ENCODE measurements around the gene NCKAP5L.

NCKAP5L gene

DNA sequence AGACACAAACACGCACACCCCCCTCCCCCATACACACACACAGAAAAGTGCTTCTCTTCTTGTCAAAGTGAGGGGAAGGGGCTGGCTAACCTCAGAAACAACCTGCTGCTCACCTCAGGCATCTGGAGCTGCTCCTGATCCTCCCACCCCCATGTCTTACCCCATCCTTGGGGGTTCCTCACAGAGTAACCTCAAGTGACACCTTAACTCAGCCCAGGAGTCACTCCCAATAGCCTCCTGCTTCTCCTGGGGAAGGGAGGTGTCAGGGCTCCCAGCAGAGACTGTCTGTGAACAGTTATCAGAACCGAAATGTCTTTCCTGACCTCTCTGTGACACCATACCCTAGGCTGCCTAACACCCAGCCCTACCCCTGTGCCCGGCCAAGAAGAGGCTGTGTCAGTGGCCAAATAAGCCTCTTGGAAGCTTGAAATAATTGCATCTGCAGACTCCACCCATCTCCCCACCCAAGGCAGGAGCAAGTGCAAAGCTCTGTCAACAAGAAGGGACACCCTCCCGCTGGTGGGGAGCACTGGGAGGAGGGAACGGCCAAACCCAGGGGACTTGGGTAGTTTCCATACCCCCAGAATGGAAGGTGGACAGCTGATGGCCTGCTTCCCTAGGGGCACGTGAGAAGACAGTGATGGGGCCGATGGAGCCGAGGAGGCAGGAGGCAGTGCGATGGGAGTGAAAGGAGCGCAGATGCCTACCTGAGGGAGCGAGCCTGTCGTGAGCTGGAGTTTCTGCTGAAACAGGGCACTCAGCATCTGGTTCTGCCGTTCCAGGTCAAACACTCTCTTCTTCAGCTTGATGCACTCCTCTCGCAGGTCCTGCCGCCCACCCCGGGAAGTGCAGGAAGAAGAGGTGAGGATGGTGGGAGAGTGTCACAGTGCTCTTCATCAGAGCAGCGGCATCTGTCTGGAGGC is 26.8 kb downstream of the NCKAP5L start:
- TF ChIP-seq, protein P1, sequence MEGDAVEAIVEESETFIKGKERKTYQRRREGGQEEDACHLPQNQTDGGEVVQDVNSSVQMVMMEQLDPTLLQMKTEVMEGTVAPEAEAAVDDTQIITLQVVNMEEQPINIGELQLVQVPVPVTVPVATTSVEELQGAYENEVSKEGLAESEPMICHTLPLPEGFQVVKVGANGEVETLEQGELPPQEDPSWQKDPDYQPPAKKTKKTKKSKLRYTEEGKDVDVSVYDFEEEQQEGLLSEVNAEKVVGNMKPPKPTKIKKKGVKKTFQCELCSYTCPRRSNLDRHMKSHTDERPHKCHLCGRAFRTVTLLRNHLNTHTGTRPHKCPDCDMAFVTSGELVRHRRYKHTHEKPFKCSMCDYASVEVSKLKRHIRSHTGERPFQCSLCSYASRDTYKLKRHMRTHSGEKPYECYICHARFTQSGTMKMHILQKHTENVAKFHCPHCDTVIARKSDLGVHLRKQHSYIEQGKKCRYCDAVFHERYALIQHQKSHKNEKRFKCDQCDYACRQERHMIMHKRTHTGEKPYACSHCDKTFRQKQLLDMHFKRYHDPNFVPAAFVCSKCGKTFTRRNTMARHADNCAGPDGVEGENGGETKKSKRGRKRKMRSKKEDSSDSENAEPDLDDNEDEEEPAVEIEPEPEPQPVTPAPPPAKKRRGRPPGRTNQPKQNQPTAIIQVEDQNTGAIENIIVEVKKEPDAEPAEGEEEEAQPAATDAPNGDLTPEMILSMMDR (IDR thresholded peaks at IDR 0.05; ENCODE audit: low read length): no peak
- TF ChIP-seq EZH2 (optimal IDR thresholded peaks at IDR 0.05; ENCODE audit: low read depth, low read length) (no peak), EZH2phosphoT487 (IDR thresholded peaks at IDR 0.05; ENCODE audit: low read length) (no peak)
- H2AFZ ChIP-seq (ENCODE audit: low read length): no peak overlapping the region
- H3K4me3 ChIP-seq (ENCODE audit: low read length): no peak overlapping the region
- H3K36me3 ChIP-seq (replicated peaks; ENCODE audit: insufficient read depth, low read length): no peaks in the 10 kb centered on the region
- no peaks in the 10 kb centered on the region for H3K9me2 ChIP-seq (replicated peaks; ENCODE audit: insufficient read depth, low read length)
- no peak for DNase-seq
- H3K27ac ChIP-seq (ENCODE audit: low read length): no peak overlapping the region
- H3K9ac ChIP-seq (ENCODE audit: low read length): no peak overlapping the region
- no peak overlapping the region for H3K4me2 ChIP-seq (ENCODE audit: low read depth, low read length)
- no peaks in the 10 kb centered on the region for H3K4me1 ChIP-seq (ENCODE audit: low read length)
- H3F3A ChIP-seq (ENCODE audit: insufficient read depth, low read length): no peaks in the 10 kb centered on the region
- no peaks in the 10 kb centered on the region for H3K79me2 ChIP-seq (ENCODE audit: low read length)
- H3K9me3 ChIP-seq (replicated peaks; ENCODE audit: insufficient read depth, low read length): no peaks in the 10 kb centered on the region
- no peaks in the 10 kb centered on the region for H3K27me3 ChIP-seq (replicated peaks; ENCODE audit: insufficient read depth, low read length)
- H4K20me1 ChIP-seq (ENCODE audit: insufficient read depth, low read length): no peaks in the 10 kb centered on the region

DNA sequence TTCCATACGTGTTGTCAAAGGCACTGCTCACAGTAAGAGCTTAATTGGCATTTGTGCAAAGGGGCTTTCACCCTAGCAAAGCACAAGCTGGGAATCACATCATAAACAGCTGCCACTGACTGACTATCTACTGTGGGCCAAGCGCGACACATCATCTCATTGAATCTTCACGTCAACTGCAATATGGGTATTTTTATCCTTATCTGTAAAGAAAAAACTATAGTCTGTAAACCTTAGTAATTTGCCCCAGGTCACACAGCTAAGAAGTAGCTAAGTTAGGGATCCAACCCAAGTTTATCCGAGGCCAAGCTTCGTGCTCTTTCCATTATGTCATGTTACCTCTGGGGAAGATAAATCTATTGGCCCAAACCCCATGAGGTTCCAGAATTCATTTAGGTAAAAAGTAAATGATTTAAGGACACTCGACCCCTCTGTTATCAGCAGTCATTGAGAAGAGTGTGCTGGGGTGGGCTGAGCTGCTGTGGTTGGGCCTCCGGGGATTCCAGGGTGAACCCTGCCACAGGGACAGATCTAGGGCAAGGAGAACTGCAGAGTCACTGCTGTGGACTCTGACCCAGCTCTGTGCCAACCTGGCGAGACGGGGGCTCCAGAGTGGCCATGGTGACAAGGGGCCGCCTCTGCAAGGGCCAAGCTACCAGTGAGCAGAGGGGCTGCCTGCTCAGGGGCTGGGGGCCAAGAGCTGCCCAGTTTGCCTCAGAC is 27.6 kb downstream of the NCKAP5L start:
- no peak overlapping the region for H3K4me2 ChIP-seq (ENCODE audit: low read depth, low read length)
- H3K27ac ChIP-seq (ENCODE audit: low read length): no peak overlapping the region
- no peak overlapping the region for H2AFZ ChIP-seq (ENCODE audit: low read length)
- H3K79me2 ChIP-seq (ENCODE audit: low read length): no peaks in the 10 kb centered on the region
- H3K36me3 ChIP-seq (replicated peaks; ENCODE audit: insufficient read depth, low read length): no peaks in the 10 kb centered on the region
- no peaks in the 10 kb centered on the region for H3K27me3 ChIP-seq (replicated peaks; ENCODE audit: insufficient read depth, low read length)
- H4K20me1 ChIP-seq (ENCODE audit: insufficient read depth, low read length): no peaks in the 10 kb centered on the region
- no peaks in the 10 kb centered on the region for H3F3A ChIP-seq (ENCODE audit: insufficient read depth, low read length)
- no peak for DNase-seq
- no peaks in the 10 kb centered on the region for H3K4me1 ChIP-seq (ENCODE audit: low read length)
- H3K9ac ChIP-seq (ENCODE audit: low read length): no peak overlapping the region
- H3K4me3 ChIP-seq (ENCODE audit: low read length): no peak overlapping the region
- H3K9me3 ChIP-seq (replicated peaks; ENCODE audit: insufficient read depth, low read length): no peaks in the 10 kb centered on the region
- H3K9me2 ChIP-seq (replicated peaks; ENCODE audit: insufficient read depth, low read length): no peaks in the 10 kb centered on the region
- TF ChIP-seq, protein P1 (IDR thresholded peaks at IDR 0.05; ENCODE audit: low read length): no peak
- TF ChIP-seq EZH2 (optimal IDR thresholded peaks at IDR 0.05; ENCODE audit: low read depth, low read length): no peak
- no peak for TF ChIP-seq EZH2phosphoT487 (IDR thresholded peaks at IDR 0.05; ENCODE audit: low read length)

DNA sequence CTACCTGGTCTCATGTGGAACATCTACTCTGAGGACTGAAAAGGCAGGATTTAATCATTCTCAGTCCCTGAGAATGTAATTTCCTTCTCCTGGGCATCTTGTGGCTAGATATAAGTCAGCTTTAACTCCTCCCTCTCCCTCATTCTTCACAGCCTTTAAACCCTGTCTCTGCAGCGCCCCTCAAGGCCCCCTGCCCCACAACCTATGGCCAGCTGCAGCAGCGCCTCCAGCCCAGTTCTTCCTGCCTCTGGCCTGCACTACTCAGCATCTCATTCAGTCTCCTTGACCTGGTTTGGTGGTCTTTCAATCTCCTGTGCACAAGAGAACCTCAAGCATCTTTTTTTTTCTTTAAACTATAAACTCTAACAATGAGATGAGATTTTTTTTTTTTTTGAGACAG is 29.3 kb downstream of the NCKAP5L start:
- no peak for DNase-seq
- H3K4me2 ChIP-seq (ENCODE audit: low read depth, low read length): no peak overlapping the region
- H3K27ac ChIP-seq (ENCODE audit: low read length): no peak overlapping the region
- H3K9me3 ChIP-seq (replicated peaks; ENCODE audit: insufficient read depth, low read length): no peaks in the 10 kb centered on the region
- H3K4me1 ChIP-seq (ENCODE audit: low read length): no peaks in the 10 kb centered on the region
- no peak overlapping the region for H2AFZ ChIP-seq (ENCODE audit: low read length)
- no peak overlapping the region for H3K9ac ChIP-seq (ENCODE audit: low read length)
- no peaks in the 10 kb centered on the region for H3K9me2 ChIP-seq (replicated peaks; ENCODE audit: insufficient read depth, low read length)
- H3F3A ChIP-seq (ENCODE audit: insufficient read depth, low read length): no peaks in the 10 kb centered on the region
- no peaks in the 10 kb centered on the region for H3K27me3 ChIP-seq (replicated peaks; ENCODE audit: insufficient read depth, low read length)
- no peaks in the 10 kb centered on the region for H3K79me2 ChIP-seq (ENCODE audit: low read length)
- no peaks in the 10 kb centered on the region for H4K20me1 ChIP-seq (ENCODE audit: insufficient read depth, low read length)
- no peaks in the 10 kb centered on the region for H3K36me3 ChIP-seq (replicated peaks; ENCODE audit: insufficient read depth, low read length)
- TF ChIP-seq EZH2phosphoT487 (IDR thresholded peaks at IDR 0.05; ENCODE audit: low read length): no peak
- TF ChIP-seq EZH2 (optimal IDR thresholded peaks at IDR 0.05; ENCODE audit: low read depth, low read length): no peak
- TF ChIP-seq, protein P1 (IDR thresholded peaks at IDR 0.05; ENCODE audit: low read length): no peak
- no peak overlapping the region for H3K4me3 ChIP-seq (ENCODE audit: low read length)

Data from MM.1S (cell line).